RWPE1 (cell line): Measurements from ENCODE around the gene PAX4.

ENCODE experiments used
- CTCF ChIA-PET: fragments of 350-600 bp; sonication (Branson Sonifier 250); formaldehyde crosslinking; extraction: SDS; loops from one replicate; lab custom pipeline; 2021; lab: Yijun Ruan, JAX
- POLR2A ChIA-PET: fragments of 400-600 bp; formaldehyde crosslinking; extraction: SDS; loops from one replicate; lab custom pipeline; 2020; ENCODE audit warnings: antibody characterized with exemption; ENCODE audit not compliant: low non-redundant PET; lab: Yijun Ruan, JAX
- DNase-seq: peaks from one replicate; pipeline ENCODE4 v3.0.0; 2012; ENCODE audit warnings: low spot score
- H3K27ac ChIP-seq: fragments of 450-650 bp; 2 replicates; pipeline ENCODE4 v1.5.1; 2017
- CTCF ChIP-seq: fragments of 450-650 bp; conservative IDR thresholded peaks from 2 replicates; pipeline ENCODE4 v1.5.1; 2017; ENCODE audit warnings: low read depth, mild to moderate bottlenecking

Gene PAX4

GRCh38 chr7:127598318-127598717 is 19.6 kb downstream of the PAX4 start:
- ChIA-PET POLR2A (no interaction called here), CTCF (no interaction called here)
- no peak for TF ChIP-seq CTCF
- H3K27ac ChIP-seq = no peak overlapping the region
- DNase-seq = no peak

- no peak for TF ChIP-seq CTCF
- ChIA-PET POLR2A (no interaction called here), CTCF (no interaction called here)
- no peak for DNase-seq
- H3K27ac ChIP-seq = no peak overlapping the region
Measured at GRCh38 chr7:127595737-127596136, 22.2 kb downstream of the PAX4 start.

- CTCF ChIA-PET = no interaction called here
- TF ChIP-seq CTCF = no peak
- H3K27ac ChIP-seq = no peak overlapping the region
- POLR2A ChIA-PET = no interaction called here
- DNase-seq = no peak
Measured at GRCh38 chr7:127594490-127594889, 23.5 kb downstream of the PAX4 start.

GRCh38 chr7:127592550-127592949 is 25.4 kb downstream of the PAX4 start:
- DNase-seq = no peak

GRCh38 chr7:127591591-127591990 is 26.4 kb downstream of the PAX4 start:
- no peak for DNase-seq
- CTCF ChIA-PET = no interaction called here
- H3K27ac ChIP-seq = no peak overlapping the region
- POLR2A ChIA-PET = no interaction called here
- no peak for TF ChIP-seq CTCF

More at GRCh38 chr7:127592550-127592949, 25.4 kb downstream of the PAX4 start:
- CTCF ChIA-PET = no interaction called here
- H3K27ac ChIP-seq = no peak overlapping the region
- TF ChIP-seq CTCF = no peak
- POLR2A ChIA-PET = no interaction called here

- DNase-seq = no peak
- no peak for TF ChIP-seq CTCF
- ChIA-PET CTCF (no interaction called here), POLR2A (no interaction called here)
- H3K27ac ChIP-seq = no peak overlapping the region
Measured at GRCh38 chr7:127591189-127591588, 26.8 kb downstream of the PAX4 start.

- ChIA-PET POLR2A (interaction anchor here (0.6 kb wide), 1 partner anchor 66 kb away, joined by 4 read pairs; no protein-coding TSS in a partner anchor), CTCF (no interaction called here)
- TF ChIP-seq CTCF = no peak
Measured at GRCh38 chr7:127589896-127590295, 28.0 kb downstream of the PAX4 start.

More at GRCh38 chr7:127589896-127590295, 28.0 kb downstream of the PAX4 start:
- DNase-seq = no peak
- H3K27ac ChIP-seq = no peak overlapping the region
